SK-N-SH (cell line): ENCODE measurements around the gene MAPKBP1. TPM values are rescaled to one million over a fixed set of nuclear protein-coding genes. Genes with fewer than 3 reads are reported as not detected.

Experiments used
- CTCF ChIA-PET: fragments of 300-600, 350-600 bp; formaldehyde crosslinking; extraction: SDS; loops from one replicate; lab custom pipeline; 2021; lab: Yijun Ruan, JAX
- POLR2A ChIA-PET: fragments of 350-600 bp; sonication (Branson Sonifier 250); formaldehyde crosslinking; extraction: SDS; loops from one replicate; lab custom pipeline; 2020; ENCODE audit warnings: antibody characterized with exemption, inconsistent platforms; lab: Yijun Ruan, JAX
- DNase-seq: peaks from one replicate; pipeline ENCODE4 v3.0.0; 2012
- H2AFZ ChIP-seq: fragments of 200-600 bp; sonication (generic); 2 replicates; pipeline ENCODE4 v1.8.1; 2016; ENCODE audit warnings: antibody characterized with exemption, mild to moderate bottlenecking, low read depth
- H3F3A ChIP-seq: fragments of 200-600 bp; sonication (generic); replicated peaks from 2 replicates; pipeline ENCODE3; 2016; ENCODE audit warnings: antibody characterized with exemption, mild to moderate bottlenecking; ENCODE audit not compliant: insufficient read depth
- H3K27ac ChIP-seq, 2 experiments: fragments of 200-500 bp in 1 of 2; fragments of 200-600 bp in 1 of 2; sonication (Bioruptor generic) in 1 of 2; sonication (generic), shearing (Covaris generic) in 1 of 2; 2 replicates each; pipeline versions ENCODE4 v1.5.1 to v1.6.1; 2014 to 2016; ENCODE audit warnings: low read depth in 2 of 2, inconsistent platforms in 1 of 2, low read length in 1 of 2, mild to moderate bottlenecking in 1 of 2, mixed read lengths in 1 of 2
- H3K27me3 ChIP-seq: fragments of 200-600 bp; sonication (generic), shearing (Covaris generic); 2 replicates; pipeline ENCODE4 v1.6.1; 2016; ENCODE audit warnings: mixed run types; ENCODE audit not compliant: insufficient read depth
- H3K36me3 ChIP-seq, 2 experiments: fragments of 200-500 bp in 1 of 2; fragments of 200-600 bp in 1 of 2; sonication (Bioruptor generic) in 1 of 2; sonication (generic) in 1 of 2; replicated peaks in 1 of 2; 2 replicates each; pipeline versions ENCODE3 to v1.5.1; 2014 to 2016; ENCODE audit warnings: low read length in 1 of 2, mild to moderate bottlenecking in 1 of 2; ENCODE audit not compliant: insufficient read depth in 2 of 2, control insufficient read depth in 1 of 2
- H3K4me1 ChIP-seq, 2 experiments: fragments of 200-500 bp in 1 of 2; fragments of 200-600 bp in 1 of 2; sonication (Bioruptor generic) in 1 of 2; sonication (generic), shearing (Covaris generic) in 1 of 2; 2 replicates each; pipeline versions ENCODE4 v1.5.1 to v1.6.1; 2014 to 2016; ENCODE audit warnings: low read depth in 1 of 2, low read length in 1 of 2, mixed run types in 1 of 2; ENCODE audit not compliant: insufficient read depth in 2 of 2, control insufficient read depth in 1 of 2
- H3K4me2 ChIP-seq: fragments of 200-600 bp; sonication (generic), shearing (Covaris generic); 2 replicates; pipeline ENCODE4 v1.6.1; 2017; ENCODE audit warnings: mixed run types
- H3K4me3 ChIP-seq, 2 experiments: fragments of 200-500 bp in 1 of 2; fragments of 200-600 bp in 1 of 2; sonication (Bioruptor generic) in 1 of 2; sonication (generic), shearing (Covaris generic) in 1 of 2; 2 replicates each; pipeline versions ENCODE4 v1.5.1 to v1.8.1; 2014 to 2016; ENCODE audit warnings: low read depth in 2 of 2, inconsistent platforms in 1 of 2, low read length in 1 of 2, mild to moderate bottlenecking in 1 of 2, mixed read lengths in 1 of 2, moderate library complexity in 1 of 2
- H3K79me2 ChIP-seq: fragments of 200-600 bp; sonication (generic); 2 replicates; pipeline ENCODE4 v1.8.1; 2017; ENCODE audit warnings: mild to moderate bottlenecking; ENCODE audit not compliant: insufficient read depth
- H3K9ac ChIP-seq: fragments of 200-600 bp; sonication (generic); 2 replicates; pipeline ENCODE4 v1.6.1; 2017; ENCODE audit warnings: mixed run types
- H3K9me2 ChIP-seq: fragments of 200-600 bp; sonication (generic); 2 replicates; pipeline ENCODE4 v1.6.1; 2017; ENCODE audit warnings: mixed run types
- H3K9me3 ChIP-seq: fragments of 200-600 bp; sonication (generic); 2 replicates; pipeline ENCODE4 v1.6.1; 2017; ENCODE audit warnings: mixed run types, mild to moderate bottlenecking, moderate library complexity
- H4K20me1 ChIP-seq: fragments of 200-600 bp; sonication (generic); 2 replicates; pipeline ENCODE4 v1.6.1; 2017; ENCODE audit warnings: mild to moderate bottlenecking, mixed run types; ENCODE audit not compliant: insufficient read depth
- CHD2 ChIP-seq: fragments of 150-350 bp; IDR thresholded peaks from 2 replicates; pipeline ENCODE4 v1.6.1; 2018; ENCODE audit warnings: low read length; ENCODE audit not compliant: partially characterized antibody
- CTCF ChIP-seq: fragments of 200-600 bp; sonication (generic); IDR thresholded peaks from 2 replicates; pipeline ENCODE4 v1.6.1; 2017; ENCODE audit warnings: antibody characterized with exemption, mild to moderate bottlenecking, moderate library complexity
- EZH2phosphoT487 ChIP-seq: fragments of 200-600 bp; sonication (generic); IDR thresholded peaks from 2 replicates; pipeline ENCODE4 v1.6.1; 2017; ENCODE audit warnings: low read depth, mixed run types, mild to moderate bottlenecking, antibody characterized with exemption, moderate library complexity, borderline replicate concordance
- FOSL2 ChIP-seq: IDR thresholded peaks from 2 replicates; pipeline ENCODE4 v1.4.0; 2012; ENCODE audit warnings: low read depth, mild to moderate bottlenecking, moderate library complexity, borderline replicate concordance
- FOXJ3 ChIP-seq: sonication (generic); formaldehyde crosslinking; IDR thresholded peaks from 2 replicates; pipeline ENCODE4 v1.5.1; 2020; ENCODE audit warnings: mild to moderate bottlenecking, missing genetic modification reagents
- JUND ChIP-seq: IDR thresholded peaks from 2 replicates; pipeline ENCODE4 v1.4.0; 2012
- MXI1 ChIP-seq: IDR thresholded peaks from 2 replicates; pipeline ENCODE4 v1.6.1; 2012; ENCODE audit warnings: mild to moderate bottlenecking, low read depth, low read length, improper control_type of control experiment
- PBX3 ChIP-seq: IDR thresholded peaks from 2 replicates; pipeline ENCODE4; 2012
- POLR2AphosphoS5 ChIP-seq: IDR thresholded peaks from 2 replicates; pipeline ENCODE4 v1.6.1; 2012; ENCODE audit warnings: low read depth, low read length
- RAD21 ChIP-seq: IDR thresholded peaks from 2 replicates; pipeline ENCODE4 v1.6.1; 2012; ENCODE audit warnings: mild to moderate bottlenecking, low read length
- RCOR1 ChIP-seq: fragments of 150-350 bp; IDR thresholded peaks from 2 replicates; pipeline ENCODE4 v1.6.1; 2017; ENCODE audit warnings: antibody characterized with exemption, low read length
- REST ChIP-seq: IDR thresholded peaks from 2 replicates; pipeline ENCODE4 v1.6.1; 2012; ENCODE audit warnings: mild to moderate bottlenecking, low read depth, low read length, moderate library complexity
- RFX5 ChIP-seq: IDR thresholded peaks from 2 replicates; pipeline ENCODE4 v1.6.1; 2012; ENCODE audit warnings: mild to moderate bottlenecking, improper control_type of control experiment, low read length
- SIN3A ChIP-seq: IDR thresholded peaks from 2 replicates; pipeline ENCODE4 v1.6.1; 2012; ENCODE audit warnings: low read depth, mild to moderate bottlenecking, low read length, moderate library complexity, borderline replicate concordance
- USF1 ChIP-seq: IDR thresholded peaks from 2 replicates; pipeline ENCODE4 v1.4.0; 2012; ENCODE audit warnings: low read depth, borderline replicate concordance
- WGBS: methylation state at CpG from one replicate; pipeline ENCODE4 v1.1.6; 2017; ENCODE audit warnings: low lambda C conversion rate; 5-methylcytosine and 5-hydroxymethylcytosine counted together
- polyA plus RNA-seq, 3 experiments: library from polyadenylated mRNA; depleted of rRNA; stranded (reverse); fragments of >200 nt; gene quantifications; 2 replicates each; pipeline ENCODE4 v1.2.3, GENCODE V29; 2012

Gene MAPKBP1
- polyA plus RNA-seq, 1 of the 3 experiments (the other 2 are of a cell fraction), result 5.2 TPM

- no peaks in the 10 kb centered on the region for H3K36me3 ChIP-seq
Measured at GRCh38 chr15:41778521-41778920, 4.2 kb downstream of the MAPKBP1 start.

GRCh38 chr15:41779662-41780157 lies 5.4 kb downstream of the MAPKBP1 start:
- ChIA-PET POLR2A (no interaction called here), CTCF (interaction anchor here (1.0 to 1.3 kb wide), 3 partner anchors 14 to 222 kb away, joined by 3 to 6 read pairs (median 4); no protein-coding TSS in a partner anchor)
- Histone ChIP-seq H2AFZ (no peak overlapping the region), H3K27ac (no peak overlapping the region), H4K20me1 (no peaks in the 10 kb centered on the region), H3K9me3 (no peaks in the 10 kb centered on the region), H3K27me3 (no peaks in the 10 kb centered on the region), H3K9ac (no peak overlapping the region), H3K36me3 (no peaks in the 10 kb centered on the region), H3K4me2 (no peak overlapping the region), H3K9me2 (no peaks in the 10 kb centered on the region), H3F3A (peaks cover 8% of the 10 kb centered on the region), H3K79me2 (peaks cover 87% of the 10 kb centered on the region), H3K4me3 (no peak overlapping the region), H3K4me1 (peaks cover 16 to 36% of the 10 kb centered on the region in 2 experiments)
- TF ChIP-seq REST (no peak), POLR2AphosphoS5 (no peak), RFX5 (no peak), CHD2 (no peak), RAD21 (no peak), MXI1 (no peak), CTCF (no peak)
- DNase-seq, result no peak
- 94% methylated on average over 4 of the region's 4 CpGs for WGBS

More at GRCh38 chr15:41778521-41778920, 4.2 kb downstream of the MAPKBP1 start:
- H3K9me3 ChIP-seq, result no peaks in the 10 kb centered on the region
- H3K4me2 ChIP-seq, result peak overlapping the region; percentile 97; the same call in 1 of the 2 replicates
- POLR2A ChIA-PET, result no interaction called here
- peaks cover 20 to 36% of the 10 kb centered on the region in 2 experiments for H3K4me1 ChIP-seq
- TF ChIP-seq EZH2phosphoT487, result no peak
- no peak for TF ChIP-seq FOXJ3
- TF ChIP-seq USF1, result no peak
- no peak for TF ChIP-seq FOSL2
- TF ChIP-seq PBX3, result no peak
- no peak for TF ChIP-seq SIN3A
- no peak for TF ChIP-seq JUND
- TF ChIP-seq RAD21, result no peak
- no peak for TF ChIP-seq RCOR1
- H3F3A ChIP-seq, result peaks cover 13% of the 10 kb centered on the region
- no peak for DNase-seq
- H3K9me2 ChIP-seq, result no peaks in the 10 kb centered on the region
- H3K9ac ChIP-seq, result no peak overlapping the region
- no peaks in the 10 kb centered on the region for H4K20me1 ChIP-seq
- CTCF ChIA-PET, result interaction anchor here (0.7 to 6.9 kb wide), 5 partner anchors 16 to 221 kb away, joined by 3 to 77 read pairs (median 4); no protein-coding TSS in a partner anchor
- WGBS, result 100% methylated on average over 1 of the region's 1 CpG
- peaks cover 75% of the 10 kb centered on the region for H3K79me2 ChIP-seq
- H2AFZ ChIP-seq, result no peak overlapping the region
- no peaks in the 10 kb centered on the region for H3K27me3 ChIP-seq
- H3K27ac ChIP-seq, result peak overlapping the region in 1 of 2 experiments; percentile 58; a peak in 2 of 4 replicates
- H3K4me3 ChIP-seq, result no peak overlapping the region
